Activated CD8-positive, alpha-beta T cell treated with anti-CD3 and anti-CD28 coated beads for 36 hours (primary cell): Measurements from ENCODE around the gene WEE2. TPM values are rescaled to one million over a fixed set of nuclear protein-coding genes. Genes with fewer than 3 reads are reported as not detected.

Experiments
- ATAC-seq: fragments of 200-7000 bp; cut with Tn5 transposase; one replicate; pipeline ENCODE4 v1.10.0; 2021; ENCODE audit warnings: mild to moderate bottlenecking, moderate library complexity
- CTCF ChIA-PET: fragments of 350-600 bp; sonication (Branson Sonifier 250); formaldehyde crosslinking; loops from one replicate; lab custom pipeline; 2021; ENCODE audit warnings: antibody characterized with exemption; lab: Charles Lee
- POLR2A ChIA-PET: fragments of 350-600 bp; sonication (Branson Sonifier 250); formaldehyde crosslinking; loops from one replicate; lab custom pipeline; 2021; ENCODE audit warnings: antibody characterized with exemption; lab: Charles Lee
- DNase-seq: peaks from one replicate; pipeline ENCODE4 v3.0.0-alpha.2; 2020
- H3K27ac Mint-ChIP-seq: one replicate; pipeline ENCODE4 v1.8.0; 2021; ENCODE audit warnings: mild to moderate bottlenecking, mixed read lengths
- H3K27me3 Mint-ChIP-seq: one replicate; pipeline ENCODE4 v1.8.0; 2021; ENCODE audit warnings: mixed read lengths
- H3K36me3 Mint-ChIP-seq: one replicate; pipeline ENCODE4 v1.8.0; 2021; ENCODE audit warnings: low read depth, mixed read lengths
- H3K4me1 Mint-ChIP-seq: one replicate; pipeline ENCODE4 v1.8.0; 2021; ENCODE audit warnings: low read depth, mixed read lengths
- H3K4me3 Mint-ChIP-seq: one replicate; pipeline ENCODE4 v1.8.0; 2021; ENCODE audit warnings: mild to moderate bottlenecking, moderate library complexity, mixed read lengths
- H3K9me3 Mint-ChIP-seq: one replicate; pipeline ENCODE4 v1.8.0; 2021; ENCODE audit warnings: mixed read lengths
- CTCF ChIP-seq: fragments of 200-600 bp; IDR thresholded peaks from one replicate; pipeline ENCODE4 v1.8.0; 2022; ENCODE audit warnings: antibody characterized with exemption, mild to moderate bottlenecking
- intact Hi-C: fragments of 100-400 bp; cut with micrococcal nuclease; formaldehyde crosslinking; loops from one replicate; pipeline ENCODE4 v1.10.0; 2022
- total RNA-seq, 2 experiments: library from RNA; stranded (reverse); gene quantifications; one replicate each; pipeline ENCODE4 v1.2.3, GENCODE V29; 2021

Gene WEE2
- total RNA-seq, 2 experiments from 2014 or later, result not detected

DNA sequence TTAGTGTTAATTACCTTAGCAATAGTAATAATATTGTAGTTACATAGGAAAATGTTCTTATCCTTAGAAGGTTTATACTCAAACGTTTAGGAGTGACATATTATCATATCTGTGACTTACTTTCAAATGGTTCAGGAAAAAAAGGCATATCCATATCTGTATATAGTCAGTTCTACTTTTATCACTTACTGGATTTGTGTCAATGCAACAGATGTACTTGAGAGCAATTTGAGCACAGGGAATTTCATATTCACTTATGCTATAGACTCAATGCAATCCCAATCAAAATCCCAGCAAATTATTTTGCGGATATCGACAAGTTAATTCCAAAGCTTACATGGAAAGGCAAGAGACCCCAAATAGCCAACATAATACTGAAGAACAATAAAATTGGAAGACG lies 16.2 kb upstream of the WEE2 start:
- DNase-seq (no peak), ATAC-seq (no peak)
- ChIA-PET POLR2A (no interaction called here), CTCF (no interaction called here)
- intact Hi-C loops, result no loop called here
- Mint-ChIP-seq H3K4me1 (peaks cover 28% of the 10 kb centered on the region), H3K27ac (no peak overlapping the region), H3K9me3 (no peaks in the 10 kb centered on the region), H3K27me3 (no peaks in the 10 kb centered on the region), H3K36me3 (no peaks in the 10 kb centered on the region), H3K4me3 (no peak overlapping the region)
- TF ChIP-seq CTCF, result no peak

GRCh38 chr7:141693082-141693481 lies 15.1 kb upstream of the WEE2 start:
- Mint-ChIP-seq H3K4me1 (peaks cover 39% of the 10 kb centered on the region), H3K27me3 (no peaks in the 10 kb centered on the region), H3K4me3 (no peak overlapping the region), H3K9me3 (no peaks in the 10 kb centered on the region), H3K36me3 (no peaks in the 10 kb centered on the region), H3K27ac (no peak overlapping the region)
- POLR2A ChIA-PET, result no interaction called here
- ATAC-seq (no peak), DNase-seq (no peak)
- intact Hi-C loops, result no loop called here
- TF ChIP-seq CTCF, result no peak
- CTCF ChIA-PET, result no interaction called here

DNA sequence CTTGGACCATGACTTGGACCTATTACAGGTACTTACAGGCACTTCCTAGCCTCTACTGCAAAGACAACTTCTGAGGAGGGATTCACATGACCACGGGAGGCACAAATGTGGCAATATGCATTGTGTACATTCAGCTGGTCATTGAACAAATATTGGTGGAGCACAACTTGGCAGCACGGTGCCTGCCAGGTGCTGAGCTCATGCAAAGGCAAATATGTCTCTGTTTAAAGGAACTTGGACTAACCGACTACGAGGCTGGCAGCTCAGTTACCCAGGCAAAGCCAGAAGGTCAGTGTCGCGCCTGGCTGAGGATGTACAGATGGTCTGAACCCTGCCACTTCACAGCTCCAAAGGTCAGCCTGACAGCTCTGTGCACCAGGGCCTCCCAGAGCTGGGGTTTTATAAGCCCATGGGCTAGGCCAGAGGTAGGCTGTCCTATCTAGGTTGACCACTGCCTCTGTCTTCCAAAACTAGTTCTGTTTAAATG lies 12.3 kb upstream of the WEE2 start:
- DNase-seq, result no peak
- peaks cover 2% of the 10 kb centered on the region for H3K36me3 Mint-ChIP-seq
- no peak for ATAC-seq
- H3K4me1 Mint-ChIP-seq, result peaks cover 61% of the 10 kb centered on the region
- TF ChIP-seq CTCF, result no peak
- intact Hi-C loops, result no loop called here
- no peaks in the 10 kb centered on the region for H3K27me3 Mint-ChIP-seq
- H3K9me3 Mint-ChIP-seq, result no peaks in the 10 kb centered on the region
- ChIA-PET POLR2A (interaction anchor here (0.9 kb wide), 1 partner anchor 47 kb away, joined by 3 read pairs; no protein-coding TSS in a partner anchor), CTCF (interaction anchor here (1.2 to 1.4 kb wide), 3 partner anchors 10 to 42 kb away, joined by 4 to 9 read pairs (median 4); partner anchors contain the start of gene SSBP1)
- H3K4me3 Mint-ChIP-seq, result no peak overlapping the region
- H3K27ac Mint-ChIP-seq, result no peak overlapping the region

DNA sequence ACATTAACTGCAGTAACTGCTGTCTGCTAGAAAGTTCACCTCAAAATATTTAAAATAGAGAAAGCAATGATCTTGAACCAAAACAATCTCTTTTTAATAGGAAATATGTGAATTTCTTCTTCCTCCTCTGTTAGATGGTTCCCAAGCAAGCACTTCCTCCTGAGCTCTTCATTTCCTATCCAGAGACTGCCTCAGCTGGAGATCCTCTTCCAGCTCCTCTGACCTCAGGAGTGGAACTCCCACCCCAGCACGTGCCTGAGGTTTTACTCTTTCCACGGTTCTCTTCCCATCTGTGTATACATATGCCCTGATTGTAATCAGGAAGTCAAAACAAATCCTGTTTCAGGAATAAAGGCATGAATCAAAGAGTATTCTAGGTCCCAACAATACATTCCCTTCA lies 11.8 kb upstream of the WEE2 start:
- H3K4me1 Mint-ChIP-seq, result peaks cover 62% of the 10 kb centered on the region
- intact Hi-C loops, result no loop called here

More for the DNA sequence above, 11.8 kb upstream of the WEE2 start:
- no peak overlapping the region for H3K27ac Mint-ChIP-seq
- H3K36me3 Mint-ChIP-seq, result peaks cover 2% of the 10 kb centered on the region
- ATAC-seq, result no peak
- no peak for TF ChIP-seq CTCF
- ChIA-PET CTCF (interaction anchor here (1.4 kb wide), 2 partner anchors 19 to 42 kb away, joined by 4 to 9 read pairs; partner anchors contain the start of gene SSBP1), POLR2A (interaction anchor here (0.9 kb wide), 1 partner anchor 46 kb away, joined by 3 read pairs; no protein-coding TSS in a partner anchor)
- H3K27me3 Mint-ChIP-seq, result no peaks in the 10 kb centered on the region
- H3K9me3 Mint-ChIP-seq, result no peaks in the 10 kb centered on the region
- no peak for DNase-seq
- H3K4me3 Mint-ChIP-seq, result no peak overlapping the region
